Measurements from ENCODE around the gene FLT3LG. TPM values are rescaled to one million over a fixed set of nuclear protein-coding genes. Genes with fewer than 3 reads are reported as not detected.

Gene FLT3LG, protein sequence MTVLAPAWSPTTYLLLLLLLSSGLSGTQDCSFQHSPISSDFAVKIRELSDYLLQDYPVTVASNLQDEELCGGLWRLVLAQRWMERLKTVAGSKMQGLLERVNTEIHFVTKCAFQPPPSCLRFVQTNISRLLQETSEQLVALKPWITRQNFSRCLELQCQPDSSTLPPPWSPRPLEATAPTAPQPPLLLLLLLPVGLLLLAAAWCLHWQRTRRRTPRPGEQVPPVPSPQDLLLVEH
- 1 to 10 TPM; 2.7 to 4.6 (median 4.1) TPM for polyA plus RNA-seq (ENCODE audit: insufficient read length in 4 of 4)

DNA sequence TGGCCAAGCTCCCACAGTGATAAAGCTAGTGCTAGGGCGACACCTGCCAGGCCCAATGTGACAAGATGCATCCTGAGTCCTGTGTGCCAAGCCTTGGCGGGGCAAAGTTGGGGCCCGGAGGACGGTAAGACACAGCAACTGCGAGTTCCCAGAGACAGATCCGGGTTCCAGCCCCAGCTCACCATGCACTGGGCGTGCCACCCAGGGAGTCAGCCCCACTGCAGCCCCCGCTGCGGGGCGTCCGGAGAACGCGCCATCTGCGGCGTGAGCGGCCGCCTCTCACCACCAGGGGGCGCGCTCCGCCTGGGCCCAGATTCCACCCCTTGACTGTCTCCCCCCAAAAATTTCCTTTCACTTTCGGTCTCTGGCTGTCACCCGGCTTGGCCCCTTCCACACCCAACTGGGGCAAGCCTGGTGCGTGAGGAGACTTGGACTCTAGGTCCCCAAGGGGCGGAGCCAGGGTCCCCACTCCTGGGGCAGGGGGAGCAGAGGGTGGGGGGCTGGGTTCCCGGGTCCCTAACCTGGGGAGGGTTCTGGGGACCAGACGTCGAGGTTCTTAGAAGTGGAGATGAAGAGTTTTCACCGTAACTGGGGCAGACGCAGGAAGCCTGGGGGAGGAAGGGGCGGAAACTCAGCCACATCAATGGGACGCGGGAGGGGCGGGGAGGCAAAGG lies at the start of gene FLT3LG:
FLT3LG (plus strand) TSS at position 348 of the 674 bp plus-strand sequence. CDS start 425 bp downstream, outside the sequence.
- DNase-seq (ENCODE audit: low read depth in 4 of 4, low spot score in 2 of 4) = no peak

GRCh38 chr19:49425178-49425577 lies 48.8 kb upstream of the FLT3LG start, which contains the start of gene GFY:
Gene GFY (plus strand): TSS chr19:49425388. CDS start chr19:49426431, 1,043 bp downstream.
- DNase-seq (ENCODE audit: low read depth in 4 of 4, low spot score in 2 of 4) = no peak

DNA sequence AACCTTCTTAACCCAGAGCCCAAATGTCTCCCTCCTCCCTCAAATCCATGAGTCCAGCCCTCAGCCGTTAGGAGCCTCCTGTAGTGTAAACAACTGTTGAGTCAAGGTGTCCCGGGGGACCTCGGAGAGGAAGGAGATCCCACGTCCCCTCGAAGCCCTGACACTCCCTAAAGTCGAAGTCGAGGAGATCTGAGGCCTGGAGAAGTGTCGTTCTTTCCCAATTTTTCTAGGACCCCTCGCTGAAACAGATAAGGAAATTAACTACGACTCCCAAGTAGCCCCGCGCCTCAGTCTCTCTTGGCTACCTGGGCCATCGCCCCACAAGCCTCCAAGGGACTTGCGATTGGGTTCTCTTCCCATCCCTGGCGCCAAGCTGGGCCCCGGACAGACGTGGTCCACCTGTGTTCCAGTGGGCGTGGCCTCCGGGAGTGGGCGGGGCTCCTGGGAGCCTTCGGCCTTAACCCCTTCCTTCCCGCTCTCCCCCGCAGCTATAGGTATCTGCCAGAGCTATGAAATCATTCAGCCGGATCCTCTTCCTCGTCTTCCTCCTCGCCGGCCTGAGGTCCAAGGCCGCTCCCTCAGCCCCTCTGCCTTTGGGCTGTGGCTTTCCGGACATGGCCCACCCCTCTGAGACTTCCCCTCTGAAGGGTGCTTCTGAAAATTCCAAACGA lies 48.0 kb upstream of the FLT3LG start:
- DNase-seq (ENCODE audit: low read depth in 4 of 4, low spot score in 2 of 4) = no peak

DNA sequence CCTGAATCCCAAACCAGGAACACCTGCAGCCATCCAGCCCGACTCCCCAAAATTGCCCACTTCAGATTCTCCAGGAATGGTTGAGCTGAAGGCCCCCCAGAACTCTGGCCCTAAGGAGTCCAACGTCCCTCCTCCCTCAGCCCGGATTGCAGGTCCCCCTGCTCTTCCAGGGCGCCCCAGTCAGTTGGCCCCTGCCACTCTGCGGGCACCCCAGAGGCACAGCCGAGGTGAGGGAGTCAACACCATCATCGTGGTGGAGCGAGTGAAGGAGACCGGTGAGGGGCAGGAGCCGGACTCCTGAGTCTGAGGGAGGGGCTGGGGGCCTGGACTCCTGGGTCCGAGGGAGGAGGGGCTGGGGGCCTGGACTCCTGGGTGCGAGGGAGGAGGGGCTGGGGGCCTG lies 46.7 kb upstream of the FLT3LG start:
- no peak for DNase-seq (ENCODE audit: low read depth in 4 of 4, low spot score in 2 of 4)

GRCh38 chr19:49427855-49428546 lies 46.0 kb upstream of the FLT3LG start:
- no peak for DNase-seq (ENCODE audit: low read depth in 4 of 4, low spot score in 2 of 4)

DNA sequence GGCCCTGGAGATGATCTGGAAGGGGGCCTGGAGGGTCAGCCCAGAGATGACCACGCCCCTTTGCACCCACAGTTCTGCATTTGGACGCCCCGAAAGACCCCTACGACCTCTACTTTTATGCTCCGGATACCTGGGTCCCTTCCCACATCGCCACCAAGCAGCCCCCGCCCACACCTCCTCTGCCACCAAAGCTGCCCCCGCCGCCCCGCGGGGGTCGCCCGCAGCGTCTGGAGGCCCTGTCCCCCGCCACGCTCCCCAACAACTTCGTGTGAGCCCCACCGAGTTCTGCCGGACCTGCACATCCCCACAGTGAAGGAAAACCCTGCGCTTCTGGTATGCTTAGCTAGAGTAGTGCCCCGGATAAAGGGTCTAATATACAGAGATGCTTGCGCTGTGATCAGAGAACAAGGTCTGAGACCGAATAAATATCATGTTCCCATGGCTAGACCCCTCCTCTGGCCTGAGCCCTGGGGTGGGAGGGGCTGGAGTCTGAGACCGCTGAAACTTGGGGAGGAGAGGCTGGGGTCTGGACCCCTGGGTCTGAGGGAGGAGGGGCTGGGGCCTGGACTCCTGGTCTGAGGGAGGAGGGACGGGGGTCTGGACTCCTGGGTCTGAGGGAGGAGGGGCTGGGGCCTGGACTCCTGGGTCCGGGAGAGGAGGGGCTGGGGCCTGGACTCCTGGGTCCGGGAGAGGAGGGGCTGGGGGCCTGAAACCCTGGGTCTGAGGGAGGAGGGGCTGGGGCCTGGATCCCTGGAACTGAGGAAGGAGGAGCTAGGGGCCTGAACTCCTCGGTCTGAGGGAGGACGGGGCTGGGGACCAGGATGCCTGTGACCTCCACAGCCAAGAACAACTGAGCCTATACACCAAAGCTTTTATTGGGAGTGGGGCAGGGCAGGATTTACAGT lies 45.2 kb upstream of the FLT3LG start:
- DNase-seq (ENCODE audit: low read depth in 4 of 4, low spot score in 2 of 4) = no peak

DNA sequence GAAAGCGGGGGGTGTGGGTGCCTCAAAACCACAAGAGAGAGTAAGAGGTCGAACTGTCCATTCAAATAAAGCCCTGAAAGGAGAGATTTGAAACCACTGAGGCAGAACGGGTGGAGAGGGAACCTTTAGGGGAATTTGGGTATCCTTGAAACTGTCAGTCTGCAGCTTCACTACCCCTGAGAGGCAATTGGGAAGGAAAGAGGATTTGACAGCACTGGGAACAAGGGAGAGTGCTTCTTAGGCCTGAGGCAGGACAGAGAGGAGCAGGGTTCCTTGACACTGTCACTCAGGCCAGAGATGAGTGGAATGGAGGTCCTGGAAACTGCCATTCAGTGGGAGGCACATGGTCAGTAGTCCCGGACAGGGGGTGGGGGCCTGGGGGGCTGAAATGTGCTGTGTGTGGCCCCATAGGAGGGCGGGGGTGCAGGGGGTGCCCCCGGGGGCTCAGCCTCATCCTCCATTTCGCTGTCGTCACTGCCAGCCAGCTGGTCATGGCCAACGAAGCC lies 43.8 kb upstream of the FLT3LG start:
- DNase-seq (ENCODE audit: low read depth in 4 of 4, low spot score in 2 of 4) = no peak

GRCh38 chr19:49430678-49431329 lies 43.2 kb upstream of the FLT3LG start:
- no peak for DNase-seq (ENCODE audit: low read depth in 4 of 4, low spot score in 2 of 4)

DNA sequence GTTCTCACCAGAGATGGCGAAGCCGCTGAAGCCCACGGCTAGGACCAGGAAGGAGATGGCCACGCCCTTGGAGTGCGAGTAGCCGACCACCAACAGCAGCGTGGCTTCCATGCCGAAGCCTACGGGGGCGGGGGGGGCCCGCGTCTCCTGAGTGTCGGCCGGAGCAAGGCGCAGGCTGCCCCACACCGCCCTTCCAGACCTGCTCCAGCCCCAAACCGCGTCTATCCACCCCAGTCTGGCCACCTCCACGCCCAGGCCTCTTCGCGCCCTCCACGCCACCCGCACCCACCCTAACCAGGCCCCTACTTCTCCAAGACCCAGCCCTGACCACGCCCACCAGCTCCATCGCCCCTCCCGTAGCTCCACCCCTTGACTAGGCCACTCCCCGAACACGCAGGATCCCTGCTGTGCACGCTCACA lies 42.7 kb upstream of the FLT3LG start:
- DNase-seq (ENCODE audit: low read depth in 4 of 4, low spot score in 2 of 4) = no peak

DNA sequence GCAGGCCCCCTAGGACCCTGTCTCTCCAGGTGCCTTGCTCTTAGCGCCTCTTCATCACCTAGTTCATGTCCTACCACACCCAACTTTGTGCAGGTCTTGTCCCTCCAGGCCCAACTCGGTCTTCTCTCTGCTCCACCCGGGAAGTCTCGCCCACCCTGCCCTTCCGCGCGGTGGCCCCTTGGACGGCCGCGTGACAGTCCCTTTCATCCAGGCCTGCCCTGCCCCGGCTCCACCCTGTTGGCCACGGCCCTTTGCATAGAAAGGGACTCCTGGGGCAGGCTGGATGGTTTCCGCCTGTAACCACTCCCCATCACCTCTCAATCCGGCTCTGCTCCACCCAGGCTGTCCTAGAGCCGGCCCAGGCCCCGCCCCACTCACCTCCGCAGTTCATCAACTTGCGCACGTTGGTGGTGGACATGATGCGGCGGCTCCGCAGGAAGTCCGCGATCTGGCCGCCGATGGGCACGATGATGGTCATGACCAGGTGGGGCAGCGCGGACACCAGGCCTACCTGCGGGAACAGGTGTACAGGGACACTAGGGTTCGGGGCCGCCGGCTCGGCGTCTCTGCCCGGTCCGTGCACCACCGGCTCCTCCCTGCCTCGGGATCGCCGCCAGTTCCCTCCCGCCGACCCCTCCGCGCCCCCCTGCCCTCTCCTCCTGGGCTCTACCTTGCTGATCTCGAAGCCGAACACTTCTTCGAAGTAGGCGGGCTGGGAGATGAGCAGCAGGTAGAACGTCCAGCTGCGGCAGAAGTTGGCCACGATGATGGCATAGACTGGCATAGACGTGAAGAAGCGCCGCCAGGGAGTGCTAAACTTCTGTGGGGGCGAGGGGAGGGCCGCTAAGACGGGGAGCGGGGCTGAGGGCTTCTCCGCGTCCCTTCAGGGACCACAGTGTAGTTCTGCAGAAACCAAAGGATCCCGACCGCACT lies 41.6 kb upstream of the FLT3LG start:
- no peak for DNase-seq (ENCODE audit: low read depth in 4 of 4, low spot score in 2 of 4)

GRCh38 chr19:49433240-49433901 lies 40.6 kb upstream of the FLT3LG start:
- no peak for DNase-seq (ENCODE audit: low read depth in 4 of 4, low spot score in 2 of 4)

DNA sequence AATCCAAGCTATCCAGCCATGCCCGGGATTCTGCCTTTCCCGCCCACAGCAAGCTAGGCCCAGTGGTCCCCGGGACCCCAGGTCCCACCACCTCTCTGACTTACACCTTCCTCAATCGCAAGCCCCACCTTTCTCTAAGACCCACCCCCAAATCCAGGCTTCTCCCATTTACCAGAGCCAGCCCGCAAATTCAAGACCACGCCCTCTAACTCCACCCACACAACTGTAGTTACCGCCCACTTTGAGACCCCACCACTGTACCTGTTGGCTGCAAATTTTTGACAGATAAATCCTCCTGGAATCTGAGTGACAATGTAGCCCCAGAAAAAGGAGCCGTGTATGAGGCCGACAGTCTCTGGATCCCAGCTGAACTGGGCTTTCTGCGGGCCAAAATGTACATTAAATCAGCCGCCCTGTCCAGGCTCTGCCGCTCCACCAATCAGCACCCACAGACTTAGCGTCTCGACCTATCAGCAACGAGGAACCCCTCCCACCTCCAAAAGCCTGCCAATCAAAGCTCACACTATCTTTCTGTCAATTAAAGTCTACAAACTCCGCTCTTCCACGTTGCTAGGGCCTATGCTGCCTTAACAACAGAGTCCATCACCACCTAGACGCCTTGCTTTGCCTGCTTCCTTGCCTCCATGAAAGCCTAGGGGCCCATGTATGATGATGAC lies 39.0 kb upstream of the FLT3LG start:
- DNase-seq (ENCODE audit: low read depth in 4 of 4, low spot score in 2 of 4) = no peak

DNA sequence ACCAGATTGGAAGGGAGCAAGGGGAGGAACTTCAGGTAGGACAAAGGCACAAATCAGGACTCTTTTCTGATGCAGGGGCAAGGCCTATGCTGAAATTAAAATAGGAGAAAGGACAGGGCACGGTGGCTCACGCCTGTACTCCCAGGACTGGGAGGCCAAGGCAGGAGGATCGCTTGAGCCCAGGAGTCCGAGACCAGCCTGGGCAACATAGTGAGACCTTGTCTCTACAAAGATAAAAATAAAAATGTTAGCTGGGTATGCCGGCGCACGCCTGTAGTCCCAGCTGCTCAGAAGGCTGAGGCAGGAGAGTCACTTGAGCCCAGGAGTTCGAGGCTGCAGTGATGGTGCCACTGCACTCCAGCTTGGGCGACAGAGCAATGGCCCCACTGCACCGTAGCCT lies 38.3 kb upstream of the FLT3LG start:
- no peak for DNase-seq (ENCODE audit: low read depth in 4 of 4, low spot score in 2 of 4)

DNA sequence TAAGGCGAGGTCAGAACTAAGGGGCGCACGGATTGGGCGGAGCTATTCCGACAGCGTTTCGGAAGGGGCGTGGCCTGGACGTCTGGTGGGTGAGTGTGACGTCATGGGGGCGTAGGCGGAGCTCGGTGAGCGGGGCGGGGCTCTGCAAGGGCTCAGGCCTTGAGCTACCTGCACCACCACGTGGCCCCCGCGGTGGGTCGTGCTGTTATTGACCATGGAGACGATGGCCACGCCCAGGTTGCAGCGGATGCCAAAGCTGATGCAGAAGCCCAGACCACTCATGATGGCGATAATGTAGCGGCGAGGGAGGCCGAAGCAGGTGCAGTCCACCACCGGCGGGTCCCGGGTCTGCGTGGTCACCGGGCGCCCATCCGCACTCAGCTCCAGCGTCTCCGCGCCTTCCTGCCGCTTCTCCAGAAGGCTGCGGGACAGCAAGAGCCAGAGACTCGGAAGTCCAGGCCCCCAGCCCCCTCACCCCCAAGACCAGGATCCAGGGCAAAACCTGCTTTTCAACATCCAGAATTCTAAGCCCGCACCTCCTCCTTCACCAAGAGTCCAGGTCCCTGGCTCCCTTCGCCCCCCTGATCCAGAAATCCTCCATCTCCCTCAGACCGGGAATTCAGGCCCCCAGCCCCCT lies 37.5 kb upstream of the FLT3LG start:
- no peak for DNase-seq (ENCODE audit: low read depth in 4 of 4, low spot score in 2 of 4)

DNA sequence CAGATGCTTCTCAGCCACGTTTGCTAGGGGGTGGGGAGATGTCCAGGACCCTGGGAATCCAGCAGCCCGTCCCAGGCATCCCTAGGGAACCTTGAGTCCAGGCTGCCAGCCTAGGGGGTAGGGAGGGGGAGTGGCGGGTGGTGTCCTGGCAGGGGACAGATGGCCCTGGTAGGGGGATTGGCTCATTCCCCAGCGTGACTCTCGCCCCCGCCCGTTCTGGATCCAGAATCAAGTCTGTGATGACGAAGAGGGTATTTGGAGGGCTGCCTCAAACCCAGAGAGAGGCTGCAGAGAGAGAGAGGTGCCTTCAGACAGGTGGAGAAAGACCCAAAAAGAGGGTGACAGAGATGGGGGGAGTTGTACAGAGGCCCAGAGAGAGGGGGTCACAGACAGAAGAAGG lies 36.8 kb upstream of the FLT3LG start:
- DNase-seq (ENCODE audit: low read depth in 4 of 4, low spot score in 2 of 4) = no peak

GRCh38 chr19:49438261-49438660 lies 35.8 kb upstream of the FLT3LG start:
- DNase-seq (ENCODE audit: low read depth in 4 of 4, low spot score in 2 of 4) = no peak

DNA sequence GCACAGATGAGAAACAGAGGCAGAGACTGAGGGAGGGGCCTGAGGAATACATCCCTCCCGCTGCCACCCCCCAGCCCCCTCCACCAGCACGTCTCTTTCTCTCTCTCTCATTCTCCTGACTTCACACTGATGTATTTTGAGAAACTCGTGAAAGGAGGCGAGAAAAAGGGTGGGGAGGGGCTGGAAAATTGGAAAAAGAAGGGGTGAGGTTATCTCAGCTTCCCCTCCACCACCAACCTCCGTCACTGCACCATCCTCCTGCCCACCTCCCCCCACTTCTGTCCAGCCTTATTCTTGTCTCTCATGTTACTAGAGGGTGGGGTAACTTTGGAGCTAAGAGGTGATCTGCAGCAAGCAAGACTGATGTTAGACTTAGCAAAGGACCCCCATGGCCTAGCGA lies 34.2 kb upstream of the FLT3LG start:
- DNase-seq (ENCODE audit: low read depth in 4 of 4, low spot score in 2 of 4) = no peak

Data from left renal cortex interstitium (tissue), 4 donors.